Esophagus muscularis mucosa (tissue), 3 donors: ENCODE data around the gene FBXO36.

Source experiments
- CTCF ChIP-seq, 3 experiments: fragments of 200-600 bp in 2 of 3; fragments of 450-650 bp in 1 of 3; sonication (generic) in 2 of 3; IDR thresholded peaks; one replicate each; pipeline ENCODE4 v1.5.1; 2017 to 2019; ENCODE audit warnings: antibody characterized with exemption in 3 of 3, mild to moderate bottlenecking in 2 of 3, moderate library complexity in 1 of 3
- POLR2A ChIP-seq: fragments of 450-650 bp; IDR thresholded peaks from one replicate; pipeline ENCODE4 v1.6.1; 2017; ENCODE audit warnings: antibody characterized with exemption, moderate library complexity, mild to moderate bottlenecking, low read depth

- TF ChIP-seq POLR2A (peak; percentile 13), CTCF (IDR thresholded peaks at IDR 0.05) (no peak)
Measured at GRCh38 chr2:229921892-229922448, 333 bp upstream of the FBXO36 start, which contains the start of gene TRIP12.
